ENCODE data around the gene CDH4.

DNA sequence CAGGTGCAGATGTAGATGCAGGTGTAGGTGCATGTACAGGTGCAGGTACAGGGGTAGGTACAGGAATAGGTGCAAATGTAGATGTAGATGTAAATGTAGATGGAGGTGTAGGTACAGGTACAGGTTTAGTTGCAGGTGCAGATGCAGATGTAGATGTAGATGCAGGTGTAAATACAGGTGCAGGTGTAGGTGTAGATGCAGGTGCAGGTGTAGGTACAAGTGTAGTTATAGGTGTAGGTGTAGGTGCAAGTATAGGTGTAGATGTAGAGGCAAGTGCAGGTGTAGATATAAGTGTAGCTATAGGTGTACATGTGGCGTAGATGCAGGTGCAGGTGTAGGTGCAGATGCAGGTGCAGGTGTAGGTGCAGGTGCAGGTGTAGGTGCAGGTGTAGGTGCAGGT, 34.2 kb upstream of the CDH4 start:
- TF ChIP-seq, protein P1, sequence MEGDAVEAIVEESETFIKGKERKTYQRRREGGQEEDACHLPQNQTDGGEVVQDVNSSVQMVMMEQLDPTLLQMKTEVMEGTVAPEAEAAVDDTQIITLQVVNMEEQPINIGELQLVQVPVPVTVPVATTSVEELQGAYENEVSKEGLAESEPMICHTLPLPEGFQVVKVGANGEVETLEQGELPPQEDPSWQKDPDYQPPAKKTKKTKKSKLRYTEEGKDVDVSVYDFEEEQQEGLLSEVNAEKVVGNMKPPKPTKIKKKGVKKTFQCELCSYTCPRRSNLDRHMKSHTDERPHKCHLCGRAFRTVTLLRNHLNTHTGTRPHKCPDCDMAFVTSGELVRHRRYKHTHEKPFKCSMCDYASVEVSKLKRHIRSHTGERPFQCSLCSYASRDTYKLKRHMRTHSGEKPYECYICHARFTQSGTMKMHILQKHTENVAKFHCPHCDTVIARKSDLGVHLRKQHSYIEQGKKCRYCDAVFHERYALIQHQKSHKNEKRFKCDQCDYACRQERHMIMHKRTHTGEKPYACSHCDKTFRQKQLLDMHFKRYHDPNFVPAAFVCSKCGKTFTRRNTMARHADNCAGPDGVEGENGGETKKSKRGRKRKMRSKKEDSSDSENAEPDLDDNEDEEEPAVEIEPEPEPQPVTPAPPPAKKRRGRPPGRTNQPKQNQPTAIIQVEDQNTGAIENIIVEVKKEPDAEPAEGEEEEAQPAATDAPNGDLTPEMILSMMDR (IDR thresholded peaks at IDR 0.05), result no peak
- no peak for TF ChIP-seq EP300 (IDR thresholded peaks at IDR 0.05)

All from sigmoid colon (tissue), 4 donors.